ENCODE results near the gene PIPOX. TPM values are rescaled to one million over a fixed set of nuclear protein-coding genes. Genes with fewer than 3 reads are reported as not detected.

PIPOX gene
- total and polyA plus RNA-seq, 2 of the 13 experiments (the other 11 are each of a cell fraction or from before 2014, with no cell fraction given), result 87.3 to 154 TPM

GRCh38 chr17:29020576-29020975 is 22.4 kb upstream of the PIPOX start (continued):
- TF ChIP-seq KAT7 (CRISPR knock-in tag; IDR thresholded peaks at IDR 0.05; ENCODE audit: borderline replicate concordance), result no peak
- no peak for TF ChIP-seq PREB (CRISPR knock-in tag; IDR thresholded peaks at IDR 0.05)
- no peak for TF ChIP-seq ETV5 (CRISPR knock-in tag; IDR thresholded peaks at IDR 0.05; ENCODE audit: borderline replicate concordance)

GRCh38 chr17:29021226-29021625 is 21.7 kb upstream of the PIPOX start:
- Histone ChIP-seq H3K36me3 (replicated peaks in 1 of 2; ENCODE audit: control insufficient read depth in 1 of 2, insufficient read depth in 2 of 2, low read length in 2 of 2) (no peaks in the 10 kb centered on the region), H3K4me1 (ENCODE audit: insufficient read depth, low read length) (peaks cover 19% of the 10 kb centered on the region), H3K9ac (ENCODE audit: insufficient read depth, low read depth, low read length) (no peak overlapping the region), H3K9me3 (ENCODE audit: low read length) (no peaks in the 10 kb centered on the region), H3K79me2 (ENCODE audit: insufficient read depth, low read length) (no peaks in the 10 kb centered on the region), H2AFZ (ENCODE audit: low read length) (no peak overlapping the region), H3K4me2 (ENCODE audit: low read depth, low read length) (no peak overlapping the region), H3K4me3 (replicated peaks in 1 of 3; ENCODE audit: insufficient read depth in 1 of 3, low read depth in 2 of 3, low read length in 3 of 3) (no peak overlapping the region), H3K27ac (ENCODE audit: extremely low read length, insufficient read depth, low read length) (no peak overlapping the region), H4K20me1 (ENCODE audit: insufficient read depth, low read length) (no peaks in the 10 kb centered on the region), H3K27me3 (ENCODE audit: control insufficient read depth in 1 of 2, insufficient read depth in 2 of 2, low read length in 2 of 2) (peaks cover 3 to 83% of the 10 kb centered on the region in 2 experiments; a peak in 4 of 5 replicates)
- ChIA-PET POLR2A (no interaction called here), CTCF (ENCODE audit: low intra/inter-chr PET ratio, low total read pairs) (no interaction called here)
- no TSS peak for BruUV-seq (replicated peaks)
- TF ChIP-seq BRF2 (CRISPR knock-in tag; IDR thresholded peaks at IDR 0.05) (no peak), ATAD3A (CRISPR knock-in tag; IDR thresholded peaks at IDR 0.05) (no peak), NRL (CRISPR knock-in tag; IDR thresholded peaks at IDR 0.05; ENCODE audit: borderline replicate concordance) (no peak), ZNF235 (CRISPR knock-in tag; IDR thresholded peaks at IDR 0.05; ENCODE audit: borderline replicate concordance) (no peak), HOXD1 (CRISPR knock-in tag; IDR thresholded peaks at IDR 0.05) (no peak), GABPA (IDR thresholded peaks at IDR 0.05; ENCODE audit: low read depth, low read length) (no peak), GABPA (CRISPR knock-in tag; IDR thresholded peaks at IDR 0.05; ENCODE audit: low read depth) (no peak), AGO1 (IDR thresholded peaks at IDR 0.05; ENCODE audit: low read depth, low read length, poor library complexity, severe bottlenecking) (no peak), GLMP (CRISPR knock-in tag; IDR thresholded peaks at IDR 0.05; ENCODE audit: borderline replicate concordance) (no peak), HNRNPH1 (optimal IDR thresholded peaks at IDR 0.05; ENCODE audit: low read depth, low read length) (no peak), SP2 (CRISPR knock-in tag; IDR thresholded peaks at IDR 0.05) (no peak), MBNL3 (CRISPR knock-in tag; conservative IDR thresholded peaks at IDR 0.05) (no peak), KMT2A (CRISPR knock-in tag; IDR thresholded peaks at IDR 0.05) (no peak), REPIN1 (CRISPR knock-in tag; IDR thresholded peaks at IDR 0.05; ENCODE audit: borderline replicate concordance, low read depth) (no peak), HDAC6 (IDR thresholded peaks at IDR 0.05; ENCODE audit: low read depth, low read length) (no peak), BCL6 (CRISPR knock-in tag; IDR thresholded peaks at IDR 0.05) (no peak), CREM (IDR thresholded peaks at IDR 0.05) (no peak), CREM (CRISPR knock-in tag; IDR thresholded peaks at IDR 0.05) (no peak), ZNF790 (CRISPR knock-in tag; IDR thresholded peaks at IDR 0.05; ENCODE audit: borderline replicate concordance) (no peak)
- FAIRE-seq, result no peak
- no peak for ATAC-seq
- in situ Hi-C loops (cut with HindIII; ENCODE audit: extremely low pct_ligation_motif_present, low pct_unique_long_range_greater_than_20kb) (no loop called here), intact Hi-C loops (cut with micrococcal nuclease; ENCODE audit: unreplicated experiment) (no loop called here)
- WGBS (ENCODE audit: low lambda C conversion rate), result 77% methylated on average over 7 of the region's 7 CpGs
- no peak for DNase-seq (ENCODE audit: low spot score)
